ENCODE data around the gene SARNP. TPM values are rescaled to one million over a fixed set of nuclear protein-coding genes. Genes with fewer than 3 reads are reported as not detected.
A peak's percentile ranks its signal among the peaks of the same experiment; 100 is the strongest.

The SARNP gene
- total and polyA plus RNA-seq, 10 of the 15 experiments (the other 5 are each of a cell fraction or from before 2014, with no cell fraction given), result 77.6 to 445 (median 188) TPM

GRCh38 chr12:55715833-55716581, 101.5 kb downstream of the SARNP start, which contains the start of gene BLOC1S1 (continued):
- peak; percentile 51; the same call in 1 of the 2 replicates for TF ChIP-seq ATF7 (IDR thresholded peaks at IDR 0.05; ENCODE audit: low read depth)

- ChIA-PET CTCF (interaction anchor here (0.8 to 11.4 kb wide), 13 partner anchors 8 to 1316 kb away, joined by 3 to 205 read pairs (median 4); partner anchors contain the start of genes CD63 and ITGA7), RAD21 (ENCODE audit: unreplicated experiment) (interaction anchor here (0.7 to 11.0 kb wide), 6 partner anchors 10 to 281 kb away, joined by 3 to 113 read pairs (median 7); partner anchors contain the start of gene CD63), SMC1A (ENCODE audit: uncharacterized antibody, unreplicated experiment) (interaction anchor here (0.8 to 4.0 kb wide), 9 partner anchors 9 to 70 kb away, joined by 3 to 29 read pairs (median 5); partner anchors contain the start of gene CD63), POLR2A (interaction anchor here (1.0 to 3.5 kb wide), 5 partner anchors 13 to 115 kb away, joined by 3 to 39 read pairs (median 3); partner anchors contain the start of genes CD63 and DNAJC14)
- intact Hi-C loops (cut with micrococcal nuclease; ENCODE audit: unreplicated experiment), result no loop called here
- WGBS (ENCODE audit: insufficient coverage, insufficient replicate concordance, low lambda C conversion rate, missing lambda C conversion rate), result 62% methylated on average over 7 of the region's 7 CpGs
- Histone ChIP-seq H3K27ac (ENCODE audit: control insufficient read depth, insufficient read depth) (peak overlapping the region; percentile 95), H3K79me2 (ENCODE audit: control insufficient read depth, insufficient read depth, low read length) (peaks cover 13% of the 10 kb centered on the region), H3K4me3 (peak overlapping the region; percentile 81), H3K27me3 (replicated peaks in 1 of 2; ENCODE audit: control insufficient read depth in 2 of 2, insufficient read depth in 2 of 2, low read length in 1 of 2) (no peaks in the 10 kb centered on the region), H3K9me3 (replicated peaks; ENCODE audit: control insufficient read depth, insufficient read depth, low read length) (no peaks in the 10 kb centered on the region), H3K9ac (ENCODE audit: control insufficient read depth, insufficient read depth, low read length) (peak overlapping the region; percentile 92), H3K4me2 (ENCODE audit: control insufficient read depth, insufficient read depth) (peak overlapping the region; percentile 100), H3K4me1 (ENCODE audit: control insufficient read depth, insufficient read depth, low read length) (peaks cover 20% of the 10 kb centered on the region), H3K36me3 (ENCODE audit: control insufficient read depth in 2 of 2, insufficient read depth in 2 of 2, low read length in 1 of 2) (peaks cover 0 to 2% of the 10 kb centered on the region in 2 experiments; a peak in 1 of 4 replicates), H2AFZ (ENCODE audit: control insufficient read depth, low read depth, low read length) (peak overlapping the region; percentile 99), H4K20me1 (ENCODE audit: control insufficient read depth, insufficient read depth) (no peaks in the 10 kb centered on the region)
- no peak for TF ChIP-seq ZNF622 (IDR thresholded peaks at IDR 0.05)
- no peak for TF ChIP-seq IRF5 (IDR thresholded peaks at IDR 0.05; ENCODE audit: borderline replicate concordance)
- TF ChIP-seq CBX5 (IDR thresholded peaks at IDR 0.05; ENCODE audit: low read depth), result no peak
- no peak for TF ChIP-seq MAX (IDR thresholded peaks at IDR 0.05; ENCODE audit: low read depth, low read length)
- TF ChIP-seq ZBTB11 (CRISPR knock-in tag; IDR thresholded peaks at IDR 0.05), result no peak
- no peak for TF ChIP-seq PAX8 (IDR thresholded peaks at IDR 0.05)
- DNase-seq (ENCODE audit: low read depth, low spot score) (no peak), FAIRE-seq (no peak), ATAC-seq (no peak)
- TSS peak; percentile 79 for BruUV-seq (replicated peaks)
- in situ Hi-C loops (cut with MboI), result no loop called here
Measured at GRCh38 chr12:55715169-55715764, 102.3 kb downstream of the SARNP start.

Measured in GM12878 (cell line).